ENCODE data around the gene XYLT1. TPM values are rescaled to one million over a fixed set of nuclear protein-coding genes. Genes with fewer than 3 reads are reported as not detected.

XYLT1 gene
- total RNA-seq, 2 donors from 2014 or later, result 5.1 to 19.3 TPM

- Histone ChIP-seq H3K27ac (no peak overlapping the region), H3K4me3 (no peak overlapping the region), H3K4me1 (replicated peaks) (no peaks in the 10 kb centered on the region), H3K36me3 (no peaks in the 10 kb centered on the region), H3K27me3 (replicated peaks; ENCODE audit: insufficient read depth) (no peaks in the 10 kb centered on the region), H3K9me3 (no peaks in the 10 kb centered on the region)
- TF ChIP-seq, protein P1, sequence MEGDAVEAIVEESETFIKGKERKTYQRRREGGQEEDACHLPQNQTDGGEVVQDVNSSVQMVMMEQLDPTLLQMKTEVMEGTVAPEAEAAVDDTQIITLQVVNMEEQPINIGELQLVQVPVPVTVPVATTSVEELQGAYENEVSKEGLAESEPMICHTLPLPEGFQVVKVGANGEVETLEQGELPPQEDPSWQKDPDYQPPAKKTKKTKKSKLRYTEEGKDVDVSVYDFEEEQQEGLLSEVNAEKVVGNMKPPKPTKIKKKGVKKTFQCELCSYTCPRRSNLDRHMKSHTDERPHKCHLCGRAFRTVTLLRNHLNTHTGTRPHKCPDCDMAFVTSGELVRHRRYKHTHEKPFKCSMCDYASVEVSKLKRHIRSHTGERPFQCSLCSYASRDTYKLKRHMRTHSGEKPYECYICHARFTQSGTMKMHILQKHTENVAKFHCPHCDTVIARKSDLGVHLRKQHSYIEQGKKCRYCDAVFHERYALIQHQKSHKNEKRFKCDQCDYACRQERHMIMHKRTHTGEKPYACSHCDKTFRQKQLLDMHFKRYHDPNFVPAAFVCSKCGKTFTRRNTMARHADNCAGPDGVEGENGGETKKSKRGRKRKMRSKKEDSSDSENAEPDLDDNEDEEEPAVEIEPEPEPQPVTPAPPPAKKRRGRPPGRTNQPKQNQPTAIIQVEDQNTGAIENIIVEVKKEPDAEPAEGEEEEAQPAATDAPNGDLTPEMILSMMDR (IDR thresholded peaks at IDR 0.05), result no peak
- no peak for TF ChIP-seq POLR2AphosphoS5 (IDR thresholded peaks at IDR 0.05)
- TF ChIP-seq POLR2A (IDR thresholded peaks at IDR 0.05), result no peak
- DNase-seq (ENCODE audit: low spot score), result no peak
- intact Hi-C loops (cut with DNase I), result no loop called here
- WGBS, result 75% methylated on average over 8 of the region's 8 CpGs
These were observed 39.7 kb downstream of the XYLT1 start for GRCh38 chr16:17431012-17431411.

DNA sequence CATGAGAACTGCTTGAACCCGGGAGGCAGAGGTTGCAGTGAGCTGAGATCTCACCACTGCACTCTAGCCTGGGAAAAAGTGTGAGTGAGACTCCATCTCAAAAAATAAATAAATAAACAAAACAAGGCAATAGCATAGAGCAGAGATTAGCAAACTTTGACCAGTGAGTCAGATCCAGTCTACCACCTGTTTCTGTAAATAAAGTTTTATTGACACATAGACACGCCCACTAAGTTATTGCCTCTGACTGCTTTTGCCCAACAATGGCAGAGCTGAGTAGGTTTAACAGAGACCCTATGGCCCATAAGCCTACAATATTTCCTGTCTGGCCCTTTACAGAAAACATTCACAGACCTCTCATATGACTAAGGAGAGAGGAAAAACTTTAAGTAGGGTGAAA lies 44.3 kb downstream of the XYLT1 start:
- Histone ChIP-seq H3K4me3 (no peak overlapping the region), H3K9me3 (no peaks in the 10 kb centered on the region), H3K4me1 (replicated peaks) (no peaks in the 10 kb centered on the region), H3K27me3 (replicated peaks; ENCODE audit: insufficient read depth) (no peaks in the 10 kb centered on the region), H3K27ac (no peak overlapping the region), H3K36me3 (no peaks in the 10 kb centered on the region)
- intact Hi-C loops (cut with DNase I), result no loop called here
- DNase-seq (ENCODE audit: low spot score), result no peak
- 92% methylated on average over 2 of the region's 2 CpGs for WGBS
- TF ChIP-seq POLR2AphosphoS5 (IDR thresholded peaks at IDR 0.05), result no peak
- TF ChIP-seq POLR2A (IDR thresholded peaks at IDR 0.05), result no peak
- TF ChIP-seq, protein P1 (IDR thresholded peaks at IDR 0.05), result no peak

DNA sequence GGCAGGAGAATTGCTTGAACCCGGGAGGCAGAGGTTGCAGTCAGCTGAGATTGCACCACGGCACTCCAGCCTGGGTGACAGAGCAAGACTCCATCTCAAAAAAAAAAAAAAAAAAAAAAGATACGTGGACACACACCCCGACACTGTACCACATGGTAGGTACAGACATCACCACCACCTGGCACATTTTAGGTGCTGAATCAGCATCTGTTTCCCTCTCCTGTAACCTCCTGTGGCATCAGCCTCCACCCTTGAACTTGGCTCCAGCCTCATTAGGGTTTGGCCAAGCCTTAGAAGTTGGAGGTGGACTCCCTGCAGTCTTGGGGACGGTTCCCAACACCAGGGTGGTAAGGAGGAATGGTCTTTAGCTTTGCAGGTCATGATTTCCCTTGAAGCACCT lies 46.0 kb downstream of the XYLT1 start:
- H3K36me3 ChIP-seq, result no peaks in the 10 kb centered on the region
- H3K4me3 ChIP-seq, result no peak overlapping the region
- intact Hi-C loops (cut with DNase I), result no loop called here
- no peaks in the 10 kb centered on the region for H3K9me3 ChIP-seq
- TF ChIP-seq, protein P1 (IDR thresholded peaks at IDR 0.05), result no peak
- TF ChIP-seq POLR2AphosphoS5 (IDR thresholded peaks at IDR 0.05) (no peak), POLR2A (IDR thresholded peaks at IDR 0.05) (no peak)
- H3K27ac ChIP-seq, result no peak overlapping the region
- DNase-seq (ENCODE audit: low spot score), result no peak
- 91% methylated on average over 5 of the region's 5 CpGs for WGBS
- H3K27me3 ChIP-seq (replicated peaks; ENCODE audit: insufficient read depth), result no peaks in the 10 kb centered on the region
- H3K4me1 ChIP-seq (replicated peaks), result no peaks in the 10 kb centered on the region

DNA sequence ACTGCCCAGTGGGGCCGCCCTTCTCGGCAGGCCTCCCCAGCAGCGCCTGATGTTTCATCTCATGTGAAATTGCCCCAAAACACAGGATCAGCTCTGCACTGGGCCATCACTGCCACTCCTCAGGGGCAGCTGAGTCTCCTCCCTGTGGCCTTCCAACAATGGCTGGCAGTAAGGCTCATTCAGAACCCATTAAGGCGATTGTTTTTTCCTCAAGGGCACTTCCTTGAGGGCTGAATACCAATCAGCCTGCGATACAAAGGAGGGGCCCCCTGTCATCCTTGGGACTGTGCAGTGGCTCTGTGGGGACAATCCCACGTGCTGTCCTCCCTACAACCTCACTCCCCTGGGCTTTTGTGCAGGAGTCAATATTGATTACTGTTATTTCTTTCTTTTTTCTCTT lies 47.5 kb downstream of the XYLT1 start:
- no peak for DNase-seq (ENCODE audit: low spot score)
- Histone ChIP-seq H3K27ac (no peak overlapping the region), H3K9me3 (no peaks in the 10 kb centered on the region), H3K27me3 (replicated peaks; ENCODE audit: insufficient read depth) (no peaks in the 10 kb centered on the region), H3K4me1 (replicated peaks) (no peaks in the 10 kb centered on the region), H3K36me3 (no peaks in the 10 kb centered on the region), H3K4me3 (no peak overlapping the region)
- WGBS, result 80% methylated on average over 6 of the region's 6 CpGs
- TF ChIP-seq POLR2AphosphoS5 (IDR thresholded peaks at IDR 0.05) (no peak), POLR2A (IDR thresholded peaks at IDR 0.05) (no peak)
- TF ChIP-seq, protein P1 (IDR thresholded peaks at IDR 0.05), result no peak
- intact Hi-C loops (cut with DNase I), result no loop called here

DNA sequence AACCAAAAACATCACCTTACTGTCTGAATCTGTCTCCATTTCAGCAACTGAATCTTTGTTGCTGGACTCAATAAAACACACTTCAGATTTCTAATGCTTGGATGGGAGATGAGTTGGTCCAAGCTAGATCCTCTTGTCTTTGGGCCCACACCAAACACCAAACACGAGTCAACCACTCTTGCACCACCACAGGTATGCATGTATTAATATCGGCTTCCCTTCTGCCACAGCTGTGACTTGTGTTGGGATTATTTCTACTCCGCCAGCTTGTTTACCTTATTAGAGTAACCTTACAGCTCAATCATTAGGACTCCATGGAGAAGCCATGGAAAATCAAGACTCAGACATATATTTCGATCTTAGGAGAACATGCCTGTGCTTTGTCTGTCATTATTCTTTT lies 49.9 kb downstream of the XYLT1 start:
- intact Hi-C loops (cut with DNase I), result no loop called here
- TF ChIP-seq POLR2AphosphoS5 (IDR thresholded peaks at IDR 0.05), result no peak
- TF ChIP-seq, protein P1 (IDR thresholded peaks at IDR 0.05), result no peak
- no peak for TF ChIP-seq POLR2A (IDR thresholded peaks at IDR 0.05)

More for the DNA sequence above, 49.9 kb downstream of the XYLT1 start:
- DNase-seq (ENCODE audit: low spot score), result no peak
- WGBS, result 90% methylated on average over 4 of the region's 4 CpGs
- H3K27me3 ChIP-seq (replicated peaks; ENCODE audit: insufficient read depth), result no peaks in the 10 kb centered on the region
- no peaks in the 10 kb centered on the region for H3K4me1 ChIP-seq (replicated peaks)
- no peaks in the 10 kb centered on the region for H3K36me3 ChIP-seq
- no peaks in the 10 kb centered on the region for H3K9me3 ChIP-seq
- no peak overlapping the region for H3K4me3 ChIP-seq
- H3K27ac ChIP-seq, result no peak overlapping the region
